ENCODE measurements around the gene CCDC158.
"Not testable (repeated sequence)": the region's sequence is repeated elsewhere in the genome, so short reads cannot be mapped to it uniquely, and the experiment has no call there.

Gene CCDC158

GRCh38 chr4:76429636-76430035 lies 8.7 kb upstream of the CCDC158 start:
- Histone ChIP-seq H3K4me3 (ENCODE audit: insufficient read depth, low read length, poor library complexity, severe bottlenecking) (no peak overlapping the region), H3F3A (ENCODE audit: insufficient read depth) (no peaks in the 10 kb centered on the region), H3K9me2 (replicated peaks; ENCODE audit: insufficient read depth, low read length) (no peaks in the 10 kb centered on the region), H3K9ac (ENCODE audit: low read length) (no peak overlapping the region), H3K4me2 (ENCODE audit: low read depth, low read length, poor library complexity, severe bottlenecking) (no peak overlapping the region), H3K27me3 (ENCODE audit: low read length) (no peaks in the 10 kb centered on the region), H3K36me3 (ENCODE audit: low read length) (no peaks in the 10 kb centered on the region), H4K20me1 (ENCODE audit: low read depth, low read length) (no peaks in the 10 kb centered on the region), H2AFZ (ENCODE audit: low read depth, low read length, severe bottlenecking) (no peak overlapping the region), H3K79me2 (ENCODE audit: insufficient read depth, low read length) (no peaks in the 10 kb centered on the region), H3K9me3 (ENCODE audit: insufficient read depth, low read length) (no peaks in the 10 kb centered on the region), H3K27ac (ENCODE audit: low read depth, low read length) (no peak overlapping the region)
- TF ChIP-seq CTCF (IDR thresholded peaks at IDR 0.05; ENCODE audit: insufficient read depth, low read length, poor library complexity, severe bottlenecking) (no peak), EZH2phosphoT487 (conservative IDR thresholded peaks at IDR 0.05; ENCODE audit: low read length) (no peak)

GRCh38 chr4:76426272-76426671 lies 5.3 kb upstream of the CCDC158 start:
- no peaks in the 10 kb centered on the region for H3K79me2 ChIP-seq (ENCODE audit: insufficient read depth, low read length)
- H3F3A ChIP-seq (ENCODE audit: insufficient read depth), result no peaks in the 10 kb centered on the region
- H4K20me1 ChIP-seq (ENCODE audit: low read depth, low read length), result no peaks in the 10 kb centered on the region
- H3K4me3 ChIP-seq (ENCODE audit: insufficient read depth, low read length, poor library complexity, severe bottlenecking), result no peak overlapping the region
- no peaks in the 10 kb centered on the region for H3K9me2 ChIP-seq (replicated peaks; ENCODE audit: insufficient read depth, low read length)
- H3K9me3 ChIP-seq (ENCODE audit: insufficient read depth, low read length), result no peaks in the 10 kb centered on the region
- H2AFZ ChIP-seq (ENCODE audit: low read depth, low read length, severe bottlenecking), result no peak overlapping the region
- no peak overlapping the region for H3K9ac ChIP-seq (ENCODE audit: low read length)
- no peaks in the 10 kb centered on the region for H3K27me3 ChIP-seq (ENCODE audit: low read length)
- no peaks in the 10 kb centered on the region for H3K36me3 ChIP-seq (ENCODE audit: low read length)
- no peak for TF ChIP-seq CTCF (IDR thresholded peaks at IDR 0.05; ENCODE audit: insufficient read depth, low read length, poor library complexity, severe bottlenecking)
- no peak for TF ChIP-seq EZH2phosphoT487 (conservative IDR thresholded peaks at IDR 0.05; ENCODE audit: low read length)
- H3K27ac ChIP-seq (ENCODE audit: low read depth, low read length), result no peak overlapping the region
- H3K4me2 ChIP-seq (ENCODE audit: low read depth, low read length, poor library complexity, severe bottlenecking), result no peak overlapping the region

- H3F3A ChIP-seq (ENCODE audit: insufficient read depth); H3K4me3 ChIP-seq (ENCODE audit: insufficient read depth, low read length, poor library complexity, severe bottlenecking); H3K9me2 ChIP-seq (replicated peaks; ENCODE audit: insufficient read depth, low read length); H3K9ac ChIP-seq (ENCODE audit: low read length); H3K4me2 ChIP-seq (ENCODE audit: low read depth, low read length, poor library complexity, severe bottlenecking); H3K36me3 ChIP-seq (ENCODE audit: low read length); H3K27me3 ChIP-seq (ENCODE audit: low read length); H2AFZ ChIP-seq (ENCODE audit: low read depth, low read length, severe bottlenecking); H3K27ac ChIP-seq (ENCODE audit: low read depth, low read length); H3K9me3 ChIP-seq (ENCODE audit: insufficient read depth, low read length); H4K20me1 ChIP-seq (ENCODE audit: low read depth, low read length); H3K79me2 ChIP-seq (ENCODE audit: insufficient read depth, low read length): not testable (repeated sequence)
These were observed 2.2 kb upstream of the CCDC158 start for GRCh38 chr4:76423159-76423558.

- Histone ChIP-seq H3K4me3 (ENCODE audit: insufficient read depth, low read length, poor library complexity, severe bottlenecking) (no peak overlapping the region), H3K9me3 (ENCODE audit: insufficient read depth, low read length) (no peaks in the 10 kb centered on the region), H3K79me2 (ENCODE audit: insufficient read depth, low read length) (no peaks in the 10 kb centered on the region), H3K27ac (ENCODE audit: low read depth, low read length) (no peak overlapping the region), H3K9ac (ENCODE audit: low read length) (no peak overlapping the region), H3F3A (ENCODE audit: insufficient read depth) (no peaks in the 10 kb centered on the region), H3K27me3 (ENCODE audit: low read length) (no peaks in the 10 kb centered on the region), H3K4me2 (ENCODE audit: low read depth, low read length, poor library complexity, severe bottlenecking) (no peak overlapping the region), H3K9me2 (replicated peaks; ENCODE audit: insufficient read depth, low read length) (no peaks in the 10 kb centered on the region), H3K36me3 (ENCODE audit: low read length) (no peaks in the 10 kb centered on the region), H4K20me1 (ENCODE audit: low read depth, low read length) (no peaks in the 10 kb centered on the region), H2AFZ (ENCODE audit: low read depth, low read length, severe bottlenecking) (no peak overlapping the region)
- TF ChIP-seq EZH2phosphoT487 (conservative IDR thresholded peaks at IDR 0.05; ENCODE audit: low read length) (no peak), CTCF (IDR thresholded peaks at IDR 0.05; ENCODE audit: insufficient read depth, low read length, poor library complexity, severe bottlenecking) (no peak)
These were observed 666 bp downstream of the CCDC158 start for GRCh38 chr4:76420188-76420761.
